Erythroblast (primary cell): Measurements from ENCODE around the gene WNT3A.

Experiments used
- GATA1 ChIP-seq: IDR thresholded peaks from 2 replicates; pipeline ENCODE4 v1.6.1; 2011; ENCODE audit warnings: low read depth, mild to moderate bottlenecking, control low read depth, low read length, moderate library complexity
- POLR2A ChIP-seq: IDR thresholded peaks from 2 replicates; pipeline ENCODE4 v1.6.1; 2011; ENCODE audit warnings: mild to moderate bottlenecking, low read length

DNA sequence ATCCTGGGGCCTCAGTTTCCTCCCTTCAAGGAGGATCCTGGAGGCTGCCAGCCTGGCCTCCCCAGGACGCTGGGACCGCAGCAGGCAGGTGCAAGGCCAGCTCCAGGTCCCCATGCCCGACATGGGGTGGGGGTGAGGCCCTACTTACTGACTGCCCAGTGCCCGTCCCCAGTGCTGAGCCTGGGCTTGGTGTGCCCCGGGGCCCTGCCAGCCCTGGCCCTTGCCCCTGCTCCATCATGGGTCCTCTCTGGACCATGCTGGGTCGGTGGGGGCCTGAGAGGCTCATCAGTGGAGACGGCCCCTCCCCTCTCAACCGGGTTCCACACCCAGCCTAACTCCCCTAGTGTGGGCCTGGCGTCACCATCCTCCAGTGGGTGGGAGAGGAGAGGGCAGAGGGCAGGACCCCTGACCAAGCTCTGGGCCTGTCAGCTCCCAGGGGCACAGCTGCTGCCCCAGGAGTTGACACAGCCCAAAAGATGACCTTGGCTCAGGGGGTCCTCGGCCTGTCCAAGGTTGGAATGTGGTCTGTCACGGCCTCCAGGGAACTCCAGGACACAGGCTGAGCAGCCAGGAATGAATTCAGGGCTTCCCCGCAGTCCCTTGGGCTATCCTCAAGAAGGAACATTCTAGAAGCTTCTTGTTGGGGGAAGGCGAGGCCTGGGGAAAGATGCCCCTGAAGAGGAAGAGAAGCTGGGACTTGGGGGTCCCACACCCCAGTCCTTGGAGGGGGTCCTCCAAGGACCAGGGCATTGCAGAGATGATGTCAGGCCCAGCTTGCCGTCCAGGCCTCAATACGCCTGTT, 58.1 kb downstream of the WNT3A start:
- no peak for TF ChIP-seq POLR2A
- no peak for TF ChIP-seq GATA1
